GM12878 (cell line): Measurements from ENCODE around the gene GNRHR. TPM values are rescaled to one million over a fixed set of nuclear protein-coding genes. Genes with fewer than 3 reads are reported as not detected.
A peak's percentile ranks its signal among the peaks of the same experiment; 100 is the strongest.

Experiments used
- ATAC-seq: fragments of 200-7000 bp; cut with Tn5 transposase; 3 replicates; pipeline ENCODE4 v1.9.1; 2020; ENCODE audit warnings: mild to moderate bottlenecking, moderate library complexity
- BruUV-seq: library from RNA; stranded (reverse); fragments of 400-500 nt; replicated peaks from 2 replicates; lab custom pipeline; 2021; lab: Mats Ljungman, UMichigan
- CTCF ChIA-PET: fragments of 300-600 bp; sonication (Branson Sonifier 250); formaldehyde crosslinking; extraction: SDS; loops from one replicate; lab custom pipeline; 2021; ENCODE audit warnings: inconsistent platforms; lab: Yijun Ruan, JAX
- POLR2A ChIA-PET: fragments of 350-600 bp; formaldehyde crosslinking; extraction: SDS; loops from one replicate; lab custom pipeline; 2021; ENCODE audit warnings: inconsistent platforms; lab: Charles Lee
- RAD21 ChIA-PET: fragments of 300-600 bp; sonication (Branson Sonifier 250); formaldehyde crosslinking; loops from one replicate; lab custom pipeline; 2023; ENCODE audit warnings: antibody characterized with exemption; ENCODE audit not compliant: unreplicated experiment; lab: Charles Lee
- SMC1A ChIA-PET: fragments of 300-600 bp; sonication (Branson Sonifier 250); formaldehyde crosslinking; loops from one replicate; lab custom pipeline; 2023; ENCODE audit not compliant: unreplicated experiment, uncharacterized antibody; lab: Charles Lee
- DNase-seq: peaks from one replicate; pipeline ENCODE4 v3.0.0-alpha.2; 2011; ENCODE audit warnings: low read depth, low spot score
- FAIRE-seq: peaks from 3 replicates; lab custom pipeline; 2011; peaks lifted over from hg19 to GRCh38; lab: Jason Lieb, UNC
- H2AFZ ChIP-seq: 2 replicates; pipeline ENCODE4 v1.6.0; 2011; ENCODE audit warnings: low read depth, low read length, control low read depth; ENCODE audit not compliant: control insufficient read depth
- H3K27ac ChIP-seq: 2 replicates; pipeline ENCODE4 v1.5.1; 2011; ENCODE audit warnings: control low read depth; ENCODE audit not compliant: control insufficient read depth, insufficient read depth
- H3K27me3 ChIP-seq, 2 experiments: replicated peaks in 1 of 2; 2 replicates each; pipeline versions ENCODE4 v1.6.0 to v1.6.1; 2011; ENCODE audit warnings: low read length in 1 of 2; ENCODE audit not compliant: control insufficient read depth in 2 of 2, insufficient read depth in 2 of 2
- H3K36me3 ChIP-seq, 2 experiments: 2 replicates each; pipeline ENCODE4 v1.5.1; 2011; ENCODE audit warnings: low read length in 1 of 2; ENCODE audit not compliant: control insufficient read depth in 2 of 2, insufficient read depth in 2 of 2
- H3K4me1 ChIP-seq: 2 replicates; pipeline ENCODE4 v1.6.1; 2011; ENCODE audit warnings: mild to moderate bottlenecking, low read length, moderate library complexity, mixed read lengths; ENCODE audit not compliant: control insufficient read depth, insufficient read depth
- H3K4me2 ChIP-seq: 2 replicates; pipeline ENCODE4 v1.6.0; 2011; ENCODE audit warnings: control low read depth; ENCODE audit not compliant: control insufficient read depth, insufficient read depth
- H3K4me3 ChIP-seq: fragments of 200-600 bp; sonication (generic); 2 replicates; pipeline ENCODE4 v1.5.1; 2016
- H3K79me2 ChIP-seq: 2 replicates; pipeline ENCODE4 v1.6.0; 2011; ENCODE audit warnings: low read length; ENCODE audit not compliant: control insufficient read depth, insufficient read depth
- H3K9ac ChIP-seq: 2 replicates; pipeline ENCODE4 v1.8.0; 2011; ENCODE audit warnings: low read length, control low read depth, mixed read lengths; ENCODE audit not compliant: control insufficient read depth, insufficient read depth
- H3K9me3 ChIP-seq: replicated peaks from 3 replicates; pipeline ENCODE4 v1.5.1; 2011; ENCODE audit warnings: mild to moderate bottlenecking, low read length; ENCODE audit not compliant: control insufficient read depth, insufficient read depth
- H4K20me1 ChIP-seq: 2 replicates; pipeline ENCODE4 v1.6.0; 2011; ENCODE audit not compliant: control insufficient read depth, insufficient read depth
- CHD2 ChIP-seq: IDR thresholded peaks from 2 replicates; pipeline ENCODE4 v1.6.1; 2011; ENCODE audit warnings: low read depth, low read length, improper control_type of control experiment, borderline replicate concordance
- FOXM1 ChIP-seq: IDR thresholded peaks from 2 replicates; pipeline ENCODE4 v1.6.1; 2012; ENCODE audit warnings: low read depth, mild to moderate bottlenecking, inconsistent platforms, low read length, moderate library complexity
- NFIC ChIP-seq: IDR thresholded peaks from 2 replicates; pipeline ENCODE4 v1.6.1; 2012; ENCODE audit warnings: low read depth, mild to moderate bottlenecking, inconsistent platforms, low read length, moderate library complexity
- WGBS: methylation state at CpG from one replicate; pipeline ENCODE4 v1.1.6; 2016; ENCODE audit warnings: low lambda C conversion rate; ENCODE audit not compliant: insufficient replicate concordance, insufficient coverage; ENCODE audit errors: missing lambda C conversion rate; 5-methylcytosine and 5-hydroxymethylcytosine counted together
- in situ Hi-C: fragments of 300-500 bp; cut with MboI; formaldehyde crosslinking; loops from 9 replicates; pipeline ENCODE4 v1.14.3; 2018; ENCODE audit warnings: mixed read lengths
- intact Hi-C: fragments of 100-400 bp; cut with micrococcal nuclease; formaldehyde crosslinking; loops from one replicate; pipeline ENCODE4 v1.14.2; 2022; ENCODE audit not compliant: unreplicated experiment
- polyA plus RNA-seq, 11 experiments: library from polyadenylated mRNA; depleted of rRNA in 4 of 11; unstranded in 6 of 11; stranded (reverse) in 5 of 11; fragments of >200 nt; fragmentation: Nextera tagmentation in 4 of 11; fragmentation: Illumina TruSeq in 1 of 11; extraction: Ambion mirVana in 4 of 11; extraction: Trizol in 1 of 11; gene quantifications; 1 replicate in 1 of 11; 2 replicates in 10 of 11; pipeline versions ENCODE4 v1.2.1 to v1.2.3, GENCODE V29; 2011 to 2016; ENCODE audit warnings: inconsistent platforms in 2 of 11, missing spikeins in 2 of 11, low read depth in 1 of 11
- total RNA-seq, 4 experiments: library from RNA; depleted of rRNA in 3 of 4; stranded (reverse); fragments of >200 nt in 3 of 4; fragmentation: Illumina TruSeq in 1 of 4; extraction: Trizol in 1 of 4; gene quantifications; 2 replicates each; pipeline versions ENCODE4 v1.2.1 to v1.2.3, GENCODE V29; 2013 to 2021
- TF ChIP-seq, protein P1 (sequence below): fragments of 450-650 bp; IDR thresholded peaks from 2 replicates; pipeline ENCODE4 v1.6.1; 2017; ENCODE audit warnings: borderline replicate concordance
- TF ChIP-seq, protein P2 (sequence below): fragments of 450-650 bp; IDR thresholded peaks from 2 replicates; pipeline ENCODE4 v1.6.1; 2014; ENCODE audit warnings: mild to moderate bottlenecking
- TF ChIP-seq, protein P3 (sequence below): fragments of 450-650 bp; IDR thresholded peaks from 2 replicates; pipeline ENCODE4 v1.6.1; 2017; ENCODE audit warnings: mild to moderate bottlenecking, moderate library complexity

GNRHR gene
- total and polyA plus RNA-seq, 10 of the 15 experiments (the other 5 are each of a cell fraction or from before 2014, with no cell fraction given) = 0.02 to 0.12 (median 0.08) TPM; not detected in 7

GRCh38 chr4:67714248-67714583 lies 40.0 kb downstream of the GNRHR start:
- ATAC-seq (peak; percentile 77), DNase-seq (no peak), FAIRE-seq (no peak)
- in situ Hi-C loops (no loop called here), intact Hi-C loops (no loop called here)
- Histone ChIP-seq H3K27me3 (no peaks in the 10 kb centered on the region), H3K79me2 (no peaks in the 10 kb centered on the region; the same call in 1 of the 2 replicates), H3K27ac (no peak overlapping the region), H3K4me2 (no peak overlapping the region), H2AFZ (no peak overlapping the region), H3K36me3 (no peaks in the 10 kb centered on the region), H3K4me3 (no peak overlapping the region), H4K20me1 (no peaks in the 10 kb centered on the region), H3K4me1 (no peaks in the 10 kb centered on the region), H3K9me3 (no peaks in the 10 kb centered on the region), H3K9ac (no peak overlapping the region)
- no TSS peak for BruUV-seq
- 80% methylated on average over 1 of the region's 1 CpG for WGBS
- ChIA-PET POLR2A (no interaction called here), CTCF (interaction anchor here (1.6 to 2.5 kb wide), 2 partner anchors 13 to 195 kb away, joined by 3 to 9 read pairs; partner anchors contain the start of gene UBA6), SMC1A (interaction anchor here (0.6 to 1.3 kb wide), 5 partner anchors 12 to 167 kb away, joined by 3 to 11 read pairs (median 4); partner anchors contain the start of gene UBA6), RAD21 (no interaction called here)
- TF ChIP-seq FOXM1 = no peak
- TF ChIP-seq, protein P1, sequence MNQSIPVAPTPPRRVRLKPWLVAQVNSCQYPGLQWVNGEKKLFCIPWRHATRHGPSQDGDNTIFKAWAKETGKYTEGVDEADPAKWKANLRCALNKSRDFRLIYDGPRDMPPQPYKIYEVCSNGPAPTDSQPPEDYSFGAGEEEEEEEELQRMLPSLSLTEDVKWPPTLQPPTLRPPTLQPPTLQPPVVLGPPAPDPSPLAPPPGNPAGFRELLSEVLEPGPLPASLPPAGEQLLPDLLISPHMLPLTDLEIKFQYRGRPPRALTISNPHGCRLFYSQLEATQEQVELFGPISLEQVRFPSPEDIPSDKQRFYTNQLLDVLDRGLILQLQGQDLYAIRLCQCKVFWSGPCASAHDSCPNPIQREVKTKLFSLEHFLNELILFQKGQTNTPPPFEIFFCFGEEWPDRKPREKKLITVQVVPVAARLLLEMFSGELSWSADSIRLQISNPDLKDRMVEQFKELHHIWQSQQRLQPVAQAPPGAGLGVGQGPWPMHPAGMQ = no peak
- TF ChIP-seq CHD2 = no peak
- TF ChIP-seq, protein P2, sequence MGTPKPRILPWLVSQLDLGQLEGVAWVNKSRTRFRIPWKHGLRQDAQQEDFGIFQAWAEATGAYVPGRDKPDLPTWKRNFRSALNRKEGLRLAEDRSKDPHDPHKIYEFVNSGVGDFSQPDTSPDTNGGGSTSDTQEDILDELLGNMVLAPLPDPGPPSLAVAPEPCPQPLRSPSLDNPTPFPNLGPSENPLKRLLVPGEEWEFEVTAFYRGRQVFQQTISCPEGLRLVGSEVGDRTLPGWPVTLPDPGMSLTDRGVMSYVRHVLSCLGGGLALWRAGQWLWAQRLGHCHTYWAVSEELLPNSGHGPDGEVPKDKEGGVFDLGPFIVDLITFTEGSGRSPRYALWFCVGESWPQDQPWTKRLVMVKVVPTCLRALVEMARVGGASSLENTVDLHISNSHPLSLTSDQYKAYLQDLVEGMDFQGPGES = no peak
- TF ChIP-seq, protein P3, sequence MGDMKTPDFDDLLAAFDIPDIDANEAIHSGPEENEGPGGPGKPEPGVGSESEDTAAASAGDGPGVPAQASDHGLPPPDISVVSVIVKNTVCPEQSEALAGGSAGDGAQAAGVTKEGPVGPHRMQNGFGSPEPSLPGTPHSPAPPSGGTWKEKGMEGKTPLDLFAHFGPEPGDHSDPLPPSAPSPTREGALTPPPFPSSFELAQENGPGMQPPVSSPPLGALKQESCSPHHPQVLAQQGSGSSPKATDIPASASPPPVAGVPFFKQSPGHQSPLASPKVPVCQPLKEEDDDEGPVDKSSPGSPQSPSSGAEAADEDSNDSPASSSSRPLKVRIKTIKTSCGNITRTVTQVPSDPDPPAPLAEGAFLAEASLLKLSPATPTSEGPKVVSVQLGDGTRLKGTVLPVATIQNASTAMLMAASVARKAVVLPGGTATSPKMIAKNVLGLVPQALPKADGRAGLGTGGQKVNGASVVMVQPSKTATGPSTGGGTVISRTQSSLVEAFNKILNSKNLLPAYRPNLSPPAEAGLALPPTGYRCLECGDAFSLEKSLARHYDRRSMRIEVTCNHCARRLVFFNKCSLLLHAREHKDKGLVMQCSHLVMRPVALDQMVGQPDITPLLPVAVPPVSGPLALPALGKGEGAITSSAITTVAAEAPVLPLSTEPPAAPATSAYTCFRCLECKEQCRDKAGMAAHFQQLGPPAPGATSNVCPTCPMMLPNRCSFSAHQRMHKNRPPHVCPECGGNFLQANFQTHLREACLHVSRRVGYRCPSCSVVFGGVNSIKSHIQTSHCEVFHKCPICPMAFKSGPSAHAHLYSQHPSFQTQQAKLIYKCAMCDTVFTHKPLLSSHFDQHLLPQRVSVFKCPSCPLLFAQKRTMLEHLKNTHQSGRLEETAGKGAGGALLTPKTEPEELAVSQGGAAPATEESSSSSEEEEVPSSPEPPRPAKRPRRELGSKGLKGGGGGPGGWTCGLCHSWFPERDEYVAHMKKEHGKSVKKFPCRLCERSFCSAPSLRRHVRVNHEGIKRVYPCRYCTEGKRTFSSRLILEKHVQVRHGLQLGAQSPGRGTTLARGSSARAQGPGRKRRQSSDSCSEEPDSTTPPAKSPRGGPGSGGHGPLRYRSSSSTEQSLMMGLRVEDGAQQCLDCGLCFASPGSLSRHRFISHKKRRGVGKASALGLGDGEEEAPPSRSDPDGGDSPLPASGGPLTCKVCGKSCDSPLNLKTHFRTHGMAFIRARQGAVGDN = no peak
- no peak for TF ChIP-seq NFIC
